ENCODE measurements around the gene NEXN. TPM values are rescaled to one million over a fixed set of nuclear protein-coding genes. Genes with fewer than 3 reads are reported as not detected.
A peak's percentile ranks its signal among the peaks of the same experiment; 100 is the strongest.

Gene NEXN
- total RNA-seq, 4 donors from 2014 or later = 0.76 to 34.1 (median 8.2) TPM

GRCh38 chr1:77881061-77881460, 7.4 kb upstream of the NEXN start:
- intact Hi-C loops (cut with DNase I) = no loop called here
- Histone ChIP-seq H3K36me3 (no peaks in the 10 kb centered on the region), H3K27ac (no peak overlapping the region), H3K9me3 (no peaks in the 10 kb centered on the region), H3K4me3 (no peak overlapping the region), H3K4me1 (no peaks in the 10 kb centered on the region), H3K27me3 (no peaks in the 10 kb centered on the region)
- TF ChIP-seq CTCF (IDR thresholded peaks at IDR 0.05) (no peak), POLR2A (IDR thresholded peaks at IDR 0.05) (no peak)
- no peak for DNase-seq
- 93 to 100% methylated on average over 1 of the region's 1 CpG for WGBS, 2 donors

GRCh38 chr1:77882411-77882810, 6.0 kb upstream of the NEXN start:
- H3K27ac ChIP-seq = no peak overlapping the region
- H3K36me3 ChIP-seq = no peaks in the 10 kb centered on the region
- WGBS, 2 donors = 56 to 62% methylated on average over 2 of the region's 2 CpGs
- H3K27me3 ChIP-seq = no peaks in the 10 kb centered on the region
- TF ChIP-seq POLR2A (IDR thresholded peaks at IDR 0.05) = no peak
- no peak for TF ChIP-seq CTCF (IDR thresholded peaks at IDR 0.05)
- no peak overlapping the region for H3K4me3 ChIP-seq
- H3K9me3 ChIP-seq = no peaks in the 10 kb centered on the region
- intact Hi-C loops (cut with DNase I) = no loop called here
- H3K4me1 ChIP-seq = peaks cover 0 to 4% (median 0%) of the 10 kb centered on the region in 3 donors
- DNase-seq = no peak

- Histone ChIP-seq H3K4me1 (peaks cover 0 to 25% (median 0%) of the 10 kb centered on the region in 3 donors), H3K27ac (peak overlapping the region; percentile 77 to 92 (median 84)), H3K4me3 (peak overlapping the region; percentile 53 to 75 (median 65)), H3K27me3 (peaks cover 0 to 7% (median 0%) of the 10 kb centered on the region in 4 donors), H3K36me3 (no peaks in the 10 kb centered on the region), H3K9me3 (no peaks in the 10 kb centered on the region)
- intact Hi-C loops (cut with DNase I) = no loop called here
- TF ChIP-seq CTCF (IDR thresholded peaks at IDR 0.05) = no peak
- no peak for TF ChIP-seq POLR2A (IDR thresholded peaks at IDR 0.05)
- WGBS, 2 donors = 3 to 4% methylated on average over 19 to 23 of the region's 46 CpGs
- DNase-seq = no peak
Observed at GRCh38 chr1:77888781-77889642, 588 bp downstream of the NEXN start.

- WGBS, 2 donors = 33 to 41% methylated on average over 7 of the region's 7 CpGs
- peak overlapping the region; percentile 77 to 92 (median 84) for H3K27ac ChIP-seq
- intact Hi-C loops (cut with DNase I) = no loop called here
- no peaks in the 10 kb centered on the region for H3K36me3 ChIP-seq
- peak overlapping the region; percentile 53 to 75 (median 65) for H3K4me3 ChIP-seq
- TF ChIP-seq CTCF (IDR thresholded peaks at IDR 0.05) (no peak), POLR2A (IDR thresholded peaks at IDR 0.05) (no peak)
- DNase-seq = no peak
- H3K27me3 ChIP-seq = peaks cover 0 to 7% (median 0%) of the 10 kb centered on the region in 4 donors
- peaks cover 0 to 25% (median 0%) of the 10 kb centered on the region in 3 donors for H3K4me1 ChIP-seq
- no peaks in the 10 kb centered on the region for H3K9me3 ChIP-seq
Observed at GRCh38 chr1:77889671-77890070, 1.2 kb downstream of the NEXN start.

GRCh38 chr1:77891200-77891599, 2.8 kb downstream of the NEXN start:
- Histone ChIP-seq H3K4me1 (peaks cover 0 to 25% (median 0%) of the 10 kb centered on the region in 3 donors), H3K9me3 (no peaks in the 10 kb centered on the region), H3K4me3 (peak overlapping the region in 2 of 4 donors; percentile 2 to 69), H3K27me3 (peaks cover 0 to 7% (median 0%) of the 10 kb centered on the region in 4 donors), H3K36me3 (no peaks in the 10 kb centered on the region), H3K27ac (no peak overlapping the region)
- intact Hi-C loops (cut with DNase I) = no loop called here
- TF ChIP-seq CTCF (IDR thresholded peaks at IDR 0.05) (no peak), POLR2A (IDR thresholded peaks at IDR 0.05) (no peak)
- 83 to 87% methylated on average over 1 of the region's 1 CpG for WGBS, 2 donors
- DNase-seq = no peak
